Endothelial cell of umbilical vein (primary cell): ENCODE data around the gene ARHGEF9. TPM values are rescaled to one million over a fixed set of nuclear protein-coding genes. Genes with fewer than 3 reads are reported as not detected.

Experiments
- BruUV-seq: library from RNA; stranded (reverse); fragments of 400-500 nt; replicated peaks from 2 replicates; lab custom pipeline; 2021; lab: Mats Ljungman, UMichigan
- CTCF ChIA-PET: fragments of 300-600, 350-600 bp; sonication (Branson Sonifier 250); formaldehyde crosslinking; loops from one replicate; lab custom pipeline; 2021; ENCODE audit warnings: antibody characterized with exemption, inconsistent platforms; lab: Charles Lee
- POLR2A ChIA-PET: fragments of 300-600, 350-600 bp; sonication (Branson Sonifier 250); formaldehyde crosslinking; loops from one replicate; lab custom pipeline; 2021; ENCODE audit warnings: antibody characterized with exemption, inconsistent platforms; lab: Charles Lee
- DNase-seq: peaks from one replicate; pipeline ENCODE4 v3.0.0-alpha.2; 2011; ENCODE audit warnings: low read depth, low spot score
- FAIRE-seq: peaks from 2 replicates; lab custom pipeline; 2011; peaks lifted over from hg19 to GRCh38; lab: Jason Lieb, UNC
- H2AFZ ChIP-seq: 2 replicates; pipeline ENCODE4 v1.6.0; 2012; ENCODE audit warnings: low read depth, low read length, control low read depth, inconsistent platforms
- H3K27ac ChIP-seq: 2 replicates; pipeline ENCODE4 v1.5.1; 2011; ENCODE audit warnings: low read depth, mild to moderate bottlenecking, control low read depth, low read length, moderate library complexity; ENCODE audit not compliant: insufficient read depth
- H3K27me3 ChIP-seq, 2 experiments: 2 replicates each; pipeline versions ENCODE4 v1.6.0 to v1.6.1; 2011; ENCODE audit warnings: low read length in 2 of 2, mixed read lengths in 1 of 2; ENCODE audit not compliant: control insufficient read depth in 2 of 2, insufficient read depth in 2 of 2
- H3K36me3 ChIP-seq, 2 experiments: 2 replicates in 1 of 2; 3 replicates in 1 of 2; pipeline ENCODE4 v1.5.1; 2011; ENCODE audit warnings: low read length in 2 of 2, mild to moderate bottlenecking in 1 of 2, moderate library complexity in 1 of 2; ENCODE audit not compliant: control insufficient read depth in 2 of 2, insufficient read depth in 2 of 2; ENCODE audit errors: extremely low read depth in 1 of 2
- H3K4me1 ChIP-seq: 3 replicates; pipeline ENCODE4 v1.5.1; 2011; ENCODE audit warnings: mild to moderate bottlenecking, low read length; ENCODE audit not compliant: control insufficient read depth, insufficient read depth; ENCODE audit errors: extremely low read depth
- H3K4me2 ChIP-seq: 2 replicates; pipeline ENCODE4 v1.6.1; 2011; ENCODE audit warnings: low read length, control low read depth, mixed read lengths; ENCODE audit not compliant: insufficient read depth
- H3K4me3 ChIP-seq, 3 experiments: fragments of 200-600 bp in 1 of 3; sonication (generic), shearing (Covaris generic) in 1 of 3; replicated peaks in 1 of 3; 2 replicates each; pipeline ENCODE4 v1.5.1; 2011 to 2016; ENCODE audit warnings: control low read depth in 3 of 3, low read length in 3 of 3, mild to moderate bottlenecking in 2 of 3, inconsistent platforms in 1 of 3, low read depth in 1 of 3, moderate library complexity in 1 of 3; ENCODE audit not compliant: insufficient read depth in 1 of 3
- H3K79me2 ChIP-seq: 2 replicates; pipeline ENCODE4 v1.6.0; 2012; ENCODE audit warnings: low read length, inconsistent platforms; ENCODE audit not compliant: control insufficient read depth, insufficient read depth
- H3K9ac ChIP-seq: replicated peaks from 2 replicates; pipeline ENCODE3; 2011; ENCODE audit warnings: low read length, control low read depth; ENCODE audit not compliant: insufficient read depth; ENCODE audit errors: extremely low read depth
- H3K9me1 ChIP-seq: replicated peaks from 3 replicates; pipeline ENCODE4 v1.6.0; 2011; ENCODE audit warnings: mild to moderate bottlenecking, low read length; ENCODE audit not compliant: control insufficient read depth, insufficient read depth; ENCODE audit errors: extremely low read depth
- H3K9me3 ChIP-seq: replicated peaks from 2 replicates; pipeline ENCODE4 v1.5.1; 2012; ENCODE audit warnings: low read length, inconsistent platforms; ENCODE audit not compliant: control insufficient read depth, insufficient read depth
- H4K20me1 ChIP-seq: replicated peaks from 2 replicates; pipeline ENCODE3; 2011; ENCODE audit warnings: mild to moderate bottlenecking, low read length; ENCODE audit not compliant: control insufficient read depth, insufficient read depth; ENCODE audit errors: extremely low read depth
- EZH2 ChIP-seq: IDR thresholded peaks from 2 replicates; pipeline ENCODE4 v1.6.1; 2012; ENCODE audit warnings: borderline replicate concordance, low read depth, mild to moderate bottlenecking, moderate library complexity, low read length, inconsistent platforms; ENCODE audit not compliant: severe bottlenecking
- FOS ChIP-seq: IDR thresholded peaks from 2 replicates; pipeline ENCODE4 v1.6.1; 2011; ENCODE audit warnings: mild to moderate bottlenecking, low read length, moderate library complexity, borderline replicate concordance; ENCODE audit not compliant: insufficient read depth
- GATA2 ChIP-seq: IDR thresholded peaks from 2 replicates; pipeline ENCODE4 v1.7.0; 2011; ENCODE audit warnings: low read depth, mild to moderate bottlenecking, moderate library complexity, mixed read lengths, low read length; ENCODE audit not compliant: insufficient read length, insufficient read depth
- JUN ChIP-seq: IDR thresholded peaks from 2 replicates; pipeline ENCODE4 v1.6.1; 2011; ENCODE audit warnings: borderline replicate concordance, low read depth; ENCODE audit not compliant: insufficient read length, insufficient read depth
- MYC ChIP-seq: IDR thresholded peaks from one replicate; pipeline ENCODE4 v1.6.1; 2011; ENCODE audit warnings: mild to moderate bottlenecking, low read depth, low read length
- POLR2A ChIP-seq: IDR thresholded peaks from 2 replicates; pipeline ENCODE4 v1.6.1; 2012; ENCODE audit warnings: low read depth, mild to moderate bottlenecking, control low read depth, low read length
- POLR2AphosphoS5 ChIP-seq: IDR thresholded peaks from 2 replicates; pipeline ENCODE4 v1.6.1; 2012; ENCODE audit warnings: low read depth, mild to moderate bottlenecking, control low read depth, low read length, moderate library complexity; ENCODE audit not compliant: insufficient read depth
- dilution Hi-C: fragments of 300-500 bp; cut with MboI; formaldehyde crosslinking; loops from one replicate; pipeline ENCODE4 v1.15.0; 2019; ENCODE audit warnings: low sequenced_read_pairs; ENCODE audit not compliant: extremely low pct_ligation_motif_present
- intact Hi-C: fragments of 100-400 bp; cut with micrococcal nuclease; formaldehyde crosslinking; loops from one replicate; pipeline ENCODE4 v1.10.0; 2022
- polyA plus RNA-seq, 4 experiments: library from polyadenylated mRNA; depleted of rRNA in 3 of 4; stranded (reverse) in 3 of 4; unstranded in 1 of 4; fragments of >200 nt; gene quantifications; 2 replicates each; pipeline versions ENCODE4 v1.2.1 to v1.2.3, GENCODE V29; 2011 to 2012; ENCODE audit warnings: missing spikeins in 1 of 4
- total RNA-seq: library from RNA; stranded (reverse); gene quantifications from 2 replicates; pipeline ENCODE4 v1.2.3, GENCODE V29; 2021
- TF ChIP-seq, protein P1 (sequence below), 2 donors: IDR thresholded peaks; 1 replicate in 1 of 2; 2 replicates in 1 of 2; pipeline ENCODE4 v1.5.1; 2011; ENCODE audit warnings: low read length in 2 of 2, mild to moderate bottlenecking in 2 of 2, moderate library complexity in 2 of 2, control low read depth in 1 of 2, inconsistent platforms in 1 of 2, low read depth in 1 of 2; ENCODE audit not compliant: insufficient read depth in 1 of 2; ENCODE audit errors: extremely low read depth in 1 of 2
- TF ChIP-seq, protein P2 (sequence below): IDR thresholded peaks from 2 replicates; pipeline ENCODE4 v1.6.1; 2011; ENCODE audit not compliant: insufficient read depth, insufficient read length

Gene ARHGEF9
- total and polyA plus RNA-seq, 2 donors (not counting 3 experiments of a cell fraction or from before 2014, with no cell fraction given): 6.5 to 12.9 TPM

DNA sequence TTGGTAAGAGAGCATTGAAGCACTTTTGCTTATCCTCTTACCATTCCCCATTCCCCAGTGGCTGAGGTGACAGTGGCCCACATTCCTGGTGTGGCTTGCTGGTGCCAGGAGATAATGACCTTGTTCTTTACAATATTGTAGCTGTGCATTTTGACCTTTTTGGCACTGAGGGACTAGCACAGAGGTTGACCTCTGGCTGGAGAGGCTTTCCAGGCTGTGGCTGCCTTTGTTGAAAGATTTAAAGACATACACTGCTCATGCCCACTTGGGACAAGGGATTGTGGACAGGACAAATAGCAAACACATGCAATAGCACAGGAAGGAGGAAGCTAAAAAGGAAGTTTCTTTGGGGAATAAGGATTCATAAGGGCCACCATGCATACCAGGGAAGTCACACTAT lies 65.4 kb downstream of the ARHGEF9 start:
- Histone ChIP-seq H3K4me1 (no peaks in the 10 kb centered on the region), H3K79me2 (no peaks in the 10 kb centered on the region), H3K9ac (no peak overlapping the region), H3K36me3 (no peaks in the 10 kb centered on the region), H4K20me1 (no peaks in the 10 kb centered on the region), H3K9me1 (no peaks in the 10 kb centered on the region), H3K27ac (no peak overlapping the region), H3K27me3 (no peaks in the 10 kb centered on the region), H3K4me2 (no peak overlapping the region), H2AFZ (no peak overlapping the region), H3K4me3 (no peak overlapping the region), H3K9me3 (no peaks in the 10 kb centered on the region)
- dilution Hi-C loops: no loop called here
- CTCF ChIA-PET: no interaction called here
- TF ChIP-seq POLR2A (no peak), JUN (no peak)
- peak; percentile 24 for FAIRE-seq
- intact Hi-C loops: loop anchor here (10.0 kb wide), 2 partner anchors 45 to 65 kb away; no protein-coding TSS in a partner anchor
- no peak for DNase-seq
- POLR2A ChIA-PET: no interaction called here
- no TSS peak for BruUV-seq

DNA sequence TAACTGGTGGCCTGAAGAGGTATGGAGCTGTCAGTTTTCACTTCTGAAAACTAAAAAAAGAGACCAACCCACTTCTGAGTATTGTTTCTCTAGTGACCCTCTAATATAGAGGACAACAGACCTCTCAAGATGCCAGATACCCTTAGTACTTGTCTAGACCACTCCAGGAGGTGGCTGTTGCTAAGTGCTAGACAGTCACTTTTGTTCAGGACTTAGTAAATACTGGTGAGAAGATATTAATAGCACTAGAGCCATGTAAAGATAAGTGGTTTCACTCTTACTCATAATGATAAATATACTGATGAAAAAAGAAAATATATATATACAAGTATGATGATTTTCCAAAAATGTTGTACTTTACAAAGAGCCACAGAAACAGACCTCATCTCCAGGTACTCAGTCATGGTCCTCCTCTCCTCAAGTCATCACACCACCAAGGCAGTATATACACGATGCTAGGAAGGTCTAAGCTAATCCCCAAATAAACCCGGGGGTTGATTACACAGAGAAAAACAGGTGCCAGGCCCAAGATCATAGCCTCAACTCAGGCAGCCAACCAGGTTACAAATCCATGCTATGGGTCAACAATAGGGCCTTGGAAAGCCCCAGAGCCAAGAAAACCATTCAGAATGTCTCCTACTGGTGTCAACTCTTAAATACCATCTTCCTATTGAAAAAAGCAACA lies 66.9 kb downstream of the ARHGEF9 start:
- TF ChIP-seq, protein P1, sequence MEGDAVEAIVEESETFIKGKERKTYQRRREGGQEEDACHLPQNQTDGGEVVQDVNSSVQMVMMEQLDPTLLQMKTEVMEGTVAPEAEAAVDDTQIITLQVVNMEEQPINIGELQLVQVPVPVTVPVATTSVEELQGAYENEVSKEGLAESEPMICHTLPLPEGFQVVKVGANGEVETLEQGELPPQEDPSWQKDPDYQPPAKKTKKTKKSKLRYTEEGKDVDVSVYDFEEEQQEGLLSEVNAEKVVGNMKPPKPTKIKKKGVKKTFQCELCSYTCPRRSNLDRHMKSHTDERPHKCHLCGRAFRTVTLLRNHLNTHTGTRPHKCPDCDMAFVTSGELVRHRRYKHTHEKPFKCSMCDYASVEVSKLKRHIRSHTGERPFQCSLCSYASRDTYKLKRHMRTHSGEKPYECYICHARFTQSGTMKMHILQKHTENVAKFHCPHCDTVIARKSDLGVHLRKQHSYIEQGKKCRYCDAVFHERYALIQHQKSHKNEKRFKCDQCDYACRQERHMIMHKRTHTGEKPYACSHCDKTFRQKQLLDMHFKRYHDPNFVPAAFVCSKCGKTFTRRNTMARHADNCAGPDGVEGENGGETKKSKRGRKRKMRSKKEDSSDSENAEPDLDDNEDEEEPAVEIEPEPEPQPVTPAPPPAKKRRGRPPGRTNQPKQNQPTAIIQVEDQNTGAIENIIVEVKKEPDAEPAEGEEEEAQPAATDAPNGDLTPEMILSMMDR (IDR thresholded peaks at IDR 0.05; ENCODE audit: extremely low read depth in 1 of 2, insufficient read depth in 1 of 2, low read depth in 1 of 2, low read length in 2 of 2): no peak
- TF ChIP-seq POLR2AphosphoS5 (no peak), MYC (no peak), JUN (no peak), GATA2 (no peak), EZH2 (no peak), POLR2A (no peak), FOS (no peak)
- TF ChIP-seq, protein P2, sequence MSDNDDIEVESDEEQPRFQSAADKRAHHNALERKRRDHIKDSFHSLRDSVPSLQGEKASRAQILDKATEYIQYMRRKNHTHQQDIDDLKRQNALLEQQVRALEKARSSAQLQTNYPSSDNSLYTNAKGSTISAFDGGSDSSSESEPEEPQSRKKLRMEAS: no peak
- no peak overlapping the region for H3K9ac ChIP-seq
- FAIRE-seq: peak; percentile 31

More for the DNA sequence above, 66.9 kb downstream of the ARHGEF9 start:
- intact Hi-C loops (loop anchor here (10.0 kb wide), 2 partner anchors 47 to 63 kb away; no protein-coding TSS in a partner anchor), dilution Hi-C loops (no loop called here)
- CTCF ChIA-PET: no interaction called here
- Histone ChIP-seq H3K9me1 (no peaks in the 10 kb centered on the region), H3K4me2 (no peak overlapping the region), H3K4me3 (no peak overlapping the region), H3K27ac (no peak overlapping the region), H3K79me2 (no peaks in the 10 kb centered on the region), H4K20me1 (no peaks in the 10 kb centered on the region), H3K9me3 (no peaks in the 10 kb centered on the region), H3K4me1 (no peaks in the 10 kb centered on the region), H3K27me3 (no peaks in the 10 kb centered on the region), H2AFZ (no peak overlapping the region), H3K36me3 (no peaks in the 10 kb centered on the region)
- POLR2A ChIA-PET: no interaction called here
- DNase-seq: no peak
- BruUV-seq: no TSS peak
